SK-N-DZ (cell line): ENCODE data around the gene PRR5L.
"Not testable (repeated sequence)": the region's sequence is repeated elsewhere in the genome, so short reads cannot be mapped to it uniquely, and the experiment has no call there.

ENCODE experiments used
- DNase-seq: peaks from one replicate; pipeline ENCODE4 v3.0.0-alpha.2; 2015; ENCODE audit warnings: low spot score

The PRR5L gene

GRCh38 chr11:36324956-36325355 is 28.9 kb downstream of the PRR5L start:
- not testable (repeated sequence) for DNase-seq

- not testable (repeated sequence) for DNase-seq
Observed at GRCh38 chr11:36325403-36325802, 29.3 kb downstream of the PRR5L start.

GRCh38 chr11:36326524-36327419 is 30.7 kb downstream of the PRR5L start:
- DNase-seq: no peak

GRCh38 chr11:36328966-36329673 is 33.0 kb downstream of the PRR5L start:
- no peak for DNase-seq

- no peak for DNase-seq
Observed at GRCh38 chr11:36330411-36330810, 34.3 kb downstream of the PRR5L start.

- DNase-seq: no peak
Observed at GRCh38 chr11:36333468-36333867, 37.4 kb downstream of the PRR5L start.

GRCh38 chr11:36333897-36334296 is 37.8 kb downstream of the PRR5L start:
- peak; percentile 77 for DNase-seq

- no peak for DNase-seq
Observed at GRCh38 chr11:36339888-36340287, 43.8 kb downstream of the PRR5L start.

- peak; percentile 62 for DNase-seq
Observed at GRCh38 chr11:36340897-36341296, 44.8 kb downstream of the PRR5L start.

GRCh38 chr11:36341915-36342314 is 45.8 kb downstream of the PRR5L start:
- no peak for DNase-seq

- DNase-seq: no peak
Observed at GRCh38 chr11:36342327-36342726, 46.2 kb downstream of the PRR5L start.

GRCh38 chr11:36343436-36343835 is 47.3 kb downstream of the PRR5L start:
- no peak for DNase-seq

- DNase-seq: no peak
Observed at GRCh38 chr11:36345084-36345511, 49.0 kb downstream of the PRR5L start.

GRCh38 chr11:36345535-36346141 is 49.5 kb downstream of the PRR5L start:
- no peak for DNase-seq

- DNase-seq: no peak
Observed at GRCh38 chr11:36346562-36347383, 50.7 kb downstream of the PRR5L start.

GRCh38 chr11:36347384-36347906 is 51.4 kb downstream of the PRR5L start:
- no peak for DNase-seq

GRCh38 chr11:36349351-36350136 is 53.5 kb downstream of the PRR5L start:
- no peak for DNase-seq

- no peak for DNase-seq
Observed at GRCh38 chr11:36350137-36350513, 54.0 kb downstream of the PRR5L start.

GRCh38 chr11:36352922-36353321 is 56.8 kb downstream of the PRR5L start:
- no peak for DNase-seq

- DNase-seq: no peak
Observed at GRCh38 chr11:36354221-36355003, 58.3 kb downstream of the PRR5L start.
